SK-N-SH (cell line): ENCODE measurements around the gene BCAR3. TPM values are rescaled to one million over a fixed set of nuclear protein-coding genes. Genes with fewer than 3 reads are reported as not detected.
A peak's percentile ranks its signal among the peaks of the same experiment; 100 is the strongest.

Source experiments
- CTCF ChIA-PET: fragments of 300-600, 350-600 bp; formaldehyde crosslinking; extraction: SDS; loops from one replicate; lab custom pipeline; 2021; lab: Yijun Ruan, JAX
- POLR2A ChIA-PET: fragments of 350-600 bp; sonication (Branson Sonifier 250); formaldehyde crosslinking; extraction: SDS; loops from one replicate; lab custom pipeline; 2020; ENCODE audit warnings: antibody characterized with exemption, inconsistent platforms; lab: Yijun Ruan, JAX
- DNase-seq: peaks from one replicate; pipeline ENCODE4 v3.0.0; 2012
- H2AFZ ChIP-seq: fragments of 200-600 bp; sonication (generic); 2 replicates; pipeline ENCODE4 v1.8.1; 2016; ENCODE audit warnings: antibody characterized with exemption, mild to moderate bottlenecking, low read depth
- H3F3A ChIP-seq: fragments of 200-600 bp; sonication (generic); replicated peaks from 2 replicates; pipeline ENCODE3; 2016; ENCODE audit warnings: antibody characterized with exemption, mild to moderate bottlenecking; ENCODE audit not compliant: insufficient read depth
- H3K27ac ChIP-seq, 2 experiments: fragments of 200-500 bp in 1 of 2; fragments of 200-600 bp in 1 of 2; sonication (Bioruptor generic) in 1 of 2; sonication (generic), shearing (Covaris generic) in 1 of 2; 2 replicates each; pipeline versions ENCODE4 v1.5.1 to v1.6.1; 2014 to 2016; ENCODE audit warnings: low read depth in 2 of 2, inconsistent platforms in 1 of 2, low read length in 1 of 2, mild to moderate bottlenecking in 1 of 2, mixed read lengths in 1 of 2
- H3K27me3 ChIP-seq: fragments of 200-600 bp; sonication (generic), shearing (Covaris generic); 2 replicates; pipeline ENCODE4 v1.6.1; 2016; ENCODE audit warnings: mixed run types; ENCODE audit not compliant: insufficient read depth
- H3K36me3 ChIP-seq, 2 experiments: fragments of 200-500 bp in 1 of 2; fragments of 200-600 bp in 1 of 2; sonication (Bioruptor generic) in 1 of 2; sonication (generic) in 1 of 2; replicated peaks in 1 of 2; 2 replicates each; pipeline versions ENCODE3 to v1.5.1; 2014 to 2016; ENCODE audit warnings: low read length in 1 of 2, mild to moderate bottlenecking in 1 of 2; ENCODE audit not compliant: insufficient read depth in 2 of 2, control insufficient read depth in 1 of 2
- H3K4me1 ChIP-seq, 2 experiments: fragments of 200-500 bp in 1 of 2; fragments of 200-600 bp in 1 of 2; sonication (Bioruptor generic) in 1 of 2; sonication (generic), shearing (Covaris generic) in 1 of 2; 2 replicates each; pipeline versions ENCODE4 v1.5.1 to v1.6.1; 2014 to 2016; ENCODE audit warnings: low read depth in 1 of 2, low read length in 1 of 2, mixed run types in 1 of 2; ENCODE audit not compliant: insufficient read depth in 2 of 2, control insufficient read depth in 1 of 2
- H3K4me2 ChIP-seq: fragments of 200-600 bp; sonication (generic), shearing (Covaris generic); 2 replicates; pipeline ENCODE4 v1.6.1; 2017; ENCODE audit warnings: mixed run types
- H3K4me3 ChIP-seq, 2 experiments: fragments of 200-500 bp in 1 of 2; fragments of 200-600 bp in 1 of 2; sonication (Bioruptor generic) in 1 of 2; sonication (generic), shearing (Covaris generic) in 1 of 2; 2 replicates each; pipeline versions ENCODE4 v1.5.1 to v1.8.1; 2014 to 2016; ENCODE audit warnings: low read depth in 2 of 2, inconsistent platforms in 1 of 2, low read length in 1 of 2, mild to moderate bottlenecking in 1 of 2, mixed read lengths in 1 of 2, moderate library complexity in 1 of 2
- H3K79me2 ChIP-seq: fragments of 200-600 bp; sonication (generic); 2 replicates; pipeline ENCODE4 v1.8.1; 2017; ENCODE audit warnings: mild to moderate bottlenecking; ENCODE audit not compliant: insufficient read depth
- H3K9ac ChIP-seq: fragments of 200-600 bp; sonication (generic); 2 replicates; pipeline ENCODE4 v1.6.1; 2017; ENCODE audit warnings: mixed run types
- H3K9me2 ChIP-seq: fragments of 200-600 bp; sonication (generic); 2 replicates; pipeline ENCODE4 v1.6.1; 2017; ENCODE audit warnings: mixed run types
- H3K9me3 ChIP-seq: fragments of 200-600 bp; sonication (generic); 2 replicates; pipeline ENCODE4 v1.6.1; 2017; ENCODE audit warnings: mixed run types, mild to moderate bottlenecking, moderate library complexity
- H4K20me1 ChIP-seq: fragments of 200-600 bp; sonication (generic); 2 replicates; pipeline ENCODE4 v1.6.1; 2017; ENCODE audit warnings: mild to moderate bottlenecking, mixed run types; ENCODE audit not compliant: insufficient read depth
- CHD2 ChIP-seq: fragments of 150-350 bp; IDR thresholded peaks from 2 replicates; pipeline ENCODE4 v1.6.1; 2018; ENCODE audit warnings: low read length; ENCODE audit not compliant: partially characterized antibody
- FOSL2 ChIP-seq: IDR thresholded peaks from 2 replicates; pipeline ENCODE4 v1.4.0; 2012; ENCODE audit warnings: low read depth, mild to moderate bottlenecking, moderate library complexity, borderline replicate concordance
- FOXJ3 ChIP-seq: sonication (generic); formaldehyde crosslinking; IDR thresholded peaks from 2 replicates; pipeline ENCODE4 v1.5.1; 2020; ENCODE audit warnings: mild to moderate bottlenecking, missing genetic modification reagents
- GATA2 ChIP-seq: sonication (generic); formaldehyde crosslinking; IDR thresholded peaks from 2 replicates; pipeline ENCODE4 v1.5.0; 2020; ENCODE audit warnings: mild to moderate bottlenecking, missing genetic modification reagents
- MXI1 ChIP-seq: IDR thresholded peaks from 2 replicates; pipeline ENCODE4 v1.6.1; 2012; ENCODE audit warnings: mild to moderate bottlenecking, low read depth, low read length, improper control_type of control experiment
- NFIC ChIP-seq: IDR thresholded peaks from 2 replicates; pipeline ENCODE4 v1.4.0; 2012; ENCODE audit warnings: borderline replicate concordance
- NRF1 ChIP-seq: IDR thresholded peaks from 2 replicates; pipeline ENCODE4 v1.6.1; 2012; ENCODE audit warnings: low read depth, mild to moderate bottlenecking, low read length
- RAD21 ChIP-seq: IDR thresholded peaks from 2 replicates; pipeline ENCODE4 v1.6.1; 2012; ENCODE audit warnings: mild to moderate bottlenecking, low read length
- RCOR1 ChIP-seq: fragments of 150-350 bp; IDR thresholded peaks from 2 replicates; pipeline ENCODE4 v1.6.1; 2017; ENCODE audit warnings: antibody characterized with exemption, low read length
- RFX5 ChIP-seq: IDR thresholded peaks from 2 replicates; pipeline ENCODE4 v1.6.1; 2012; ENCODE audit warnings: mild to moderate bottlenecking, improper control_type of control experiment, low read length
- SMC3 ChIP-seq: IDR thresholded peaks from 2 replicates; pipeline ENCODE4 v1.6.1; 2012; ENCODE audit warnings: low read depth, low read length, improper control_type of control experiment
- TAF1 ChIP-seq: IDR thresholded peaks from 2 replicates; pipeline ENCODE4 v1.6.1; 2012; ENCODE audit warnings: low read depth, mild to moderate bottlenecking, low read length, moderate library complexity, borderline replicate concordance
- TCF12 ChIP-seq: IDR thresholded peaks from 2 replicates; pipeline ENCODE4 v1.4.0; 2012
- WGBS: methylation state at CpG from one replicate; pipeline ENCODE4 v1.1.6; 2017; ENCODE audit warnings: low lambda C conversion rate; 5-methylcytosine and 5-hydroxymethylcytosine counted together
- polyA plus RNA-seq, 3 experiments: library from polyadenylated mRNA; depleted of rRNA; stranded (reverse); fragments of >200 nt; gene quantifications; 2 replicates each; pipeline ENCODE4 v1.2.3, GENCODE V29; 2012
- TF ChIP-seq, protein P1 (sequence below): IDR thresholded peaks from 2 replicates; pipeline ENCODE4 v1.4.0; 2012; ENCODE audit warnings: low read depth
- TF ChIP-seq, protein P2 (sequence below): IDR thresholded peaks from 2 replicates; pipeline ENCODE4 v1.4.0; 2012; ENCODE audit warnings: low read depth, borderline replicate concordance
- TF ChIP-seq, protein P3 (sequence below): IDR thresholded peaks from 2 replicates; pipeline ENCODE4; 2012

BCAR3 gene
- polyA plus RNA-seq, 1 of the 3 experiments (the other 2 are of a cell fraction): 58.4 TPM

DNA sequence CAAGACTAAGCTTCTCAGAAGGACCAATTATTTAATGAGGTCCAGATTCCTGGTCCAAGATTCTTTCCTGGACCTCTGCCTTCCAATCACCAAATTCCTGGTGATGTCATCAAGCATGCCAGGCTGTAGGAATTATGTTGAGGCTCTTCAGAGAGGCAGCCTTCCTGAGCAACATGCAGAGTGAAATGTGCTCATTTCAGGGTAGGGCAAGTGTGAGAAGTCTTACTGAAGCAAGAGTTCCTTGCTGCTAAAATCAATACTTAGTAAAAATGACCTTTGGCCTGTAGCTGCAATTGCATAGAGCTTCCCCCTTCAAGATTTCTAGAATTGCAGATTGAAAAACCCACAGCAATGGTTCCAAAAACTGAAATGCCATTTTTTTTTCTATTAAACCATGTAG, 31.7 kb upstream of the BCAR3 start:
- CTCF ChIA-PET: interaction anchor here (1.1 to 2.0 kb wide), 5 partner anchors 32 to 409 kb away, joined by 3 to 6 read pairs (median 3); partner anchors contain the start of gene BCAR3
- H2AFZ ChIP-seq: no peak overlapping the region
- POLR2A ChIA-PET: no interaction called here
- peaks cover 19% of the 10 kb centered on the region for H3F3A ChIP-seq
- no peak overlapping the region for H3K9ac ChIP-seq
- H3K4me1 ChIP-seq: peaks cover 19 to 22% of the 10 kb centered on the region in 2 experiments
- H3K36me3 ChIP-seq: no peaks in the 10 kb centered on the region
- no peaks in the 10 kb centered on the region for H3K9me2 ChIP-seq
- H3K79me2 ChIP-seq: no peaks in the 10 kb centered on the region
- no peaks in the 10 kb centered on the region for H3K27me3 ChIP-seq
- no peak overlapping the region for H3K27ac ChIP-seq
- no peak overlapping the region for H3K4me2 ChIP-seq
- DNase-seq: no peak
- H3K4me3 ChIP-seq: no peak overlapping the region
- peaks cover 5% of the 10 kb centered on the region; the same call in 1 of the 2 replicates for H3K9me3 ChIP-seq
- no peaks in the 10 kb centered on the region for H4K20me1 ChIP-seq
- peak; percentile 14; the same call in 1 of the 2 replicates for TF ChIP-seq TCF12
- TF ChIP-seq FOXJ3 (CRISPR knock-in tag): no peak
- TF ChIP-seq CHD2: no peak
- TF ChIP-seq, protein P1, sequence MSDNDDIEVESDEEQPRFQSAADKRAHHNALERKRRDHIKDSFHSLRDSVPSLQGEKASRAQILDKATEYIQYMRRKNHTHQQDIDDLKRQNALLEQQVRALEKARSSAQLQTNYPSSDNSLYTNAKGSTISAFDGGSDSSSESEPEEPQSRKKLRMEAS: peak; percentile 45; the same call in 1 of the 2 replicates
- no peak for TF ChIP-seq TAF1
- TF ChIP-seq, all 33 proteins: peak for 2

DNA sequence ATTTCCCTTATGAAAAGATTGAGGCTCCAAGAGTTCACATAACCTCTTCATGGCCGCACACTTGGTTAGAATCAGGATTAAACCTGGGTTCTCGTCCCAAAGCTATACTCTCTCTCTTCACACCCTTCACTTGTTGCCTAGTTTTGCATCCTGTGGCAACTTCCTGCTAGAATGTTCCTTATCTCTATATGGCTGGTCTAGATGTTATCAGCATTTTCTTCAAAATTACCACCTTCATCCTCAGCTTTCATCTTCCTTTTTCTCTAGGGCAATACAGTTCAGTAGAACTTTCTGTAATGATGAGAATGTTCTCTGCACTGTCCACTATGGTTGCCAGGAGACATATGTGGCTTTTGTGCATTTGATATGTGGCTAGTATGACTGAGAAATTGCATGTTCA, 31.1 kb upstream of the BCAR3 start:
- no peaks in the 10 kb centered on the region for H4K20me1 ChIP-seq
- no peaks in the 10 kb centered on the region for H3K79me2 ChIP-seq
- H3K27me3 ChIP-seq: no peaks in the 10 kb centered on the region
- ChIA-PET POLR2A (no interaction called here), CTCF (interaction anchor here (1.1 to 2.0 kb wide), 5 partner anchors 31 to 408 kb away, joined by 3 to 6 read pairs (median 3); partner anchors contain the start of gene BCAR3)
- H3K4me3 ChIP-seq: no peak overlapping the region
- H3F3A ChIP-seq: peaks cover 19% of the 10 kb centered on the region
- H3K4me1 ChIP-seq: peaks cover 23 to 24% of the 10 kb centered on the region in 2 experiments
- WGBS: 98% methylated on average over 2 of the region's 2 CpGs
- TF ChIP-seq, protein P2, sequence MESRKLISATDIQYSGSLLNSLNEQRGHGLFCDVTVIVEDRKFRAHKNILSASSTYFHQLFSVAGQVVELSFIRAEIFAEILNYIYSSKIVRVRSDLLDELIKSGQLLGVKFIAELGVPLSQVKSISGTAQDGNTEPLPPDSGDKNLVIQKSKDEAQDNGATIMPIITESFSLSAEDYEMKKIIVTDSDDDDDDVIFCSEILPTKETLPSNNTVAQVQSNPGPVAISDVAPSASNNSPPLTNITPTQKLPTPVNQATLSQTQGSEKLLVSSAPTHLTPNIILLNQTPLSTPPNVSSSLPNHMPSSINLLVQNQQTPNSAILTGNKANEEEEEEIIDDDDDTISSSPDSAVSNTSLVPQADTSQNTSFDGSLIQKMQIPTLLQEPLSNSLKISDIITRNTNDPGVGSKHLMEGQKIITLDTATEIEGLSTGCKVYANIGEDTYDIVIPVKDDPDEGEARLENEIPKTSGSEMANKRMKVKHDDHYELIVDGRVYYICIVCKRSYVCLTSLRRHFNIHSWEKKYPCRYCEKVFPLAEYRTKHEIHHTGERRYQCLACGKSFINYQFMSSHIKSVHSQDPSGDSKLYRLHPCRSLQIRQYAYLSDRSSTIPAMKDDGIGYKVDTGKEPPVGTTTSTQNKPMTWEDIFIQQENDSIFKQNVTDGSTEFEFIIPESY: no peak
- TF ChIP-seq NFIC (no peak), TCF12 (no peak), MXI1 (no peak), FOSL2 (no peak), FOXJ3 (CRISPR knock-in tag) (no peak), RFX5 (no peak), CHD2 (no peak), NRF1 (no peak), GATA2 (no peak), RCOR1 (no peak), SMC3 (no peak), RAD21 (no peak)
- TF ChIP-seq, protein P1: no peak
- TF ChIP-seq, protein P3, sequence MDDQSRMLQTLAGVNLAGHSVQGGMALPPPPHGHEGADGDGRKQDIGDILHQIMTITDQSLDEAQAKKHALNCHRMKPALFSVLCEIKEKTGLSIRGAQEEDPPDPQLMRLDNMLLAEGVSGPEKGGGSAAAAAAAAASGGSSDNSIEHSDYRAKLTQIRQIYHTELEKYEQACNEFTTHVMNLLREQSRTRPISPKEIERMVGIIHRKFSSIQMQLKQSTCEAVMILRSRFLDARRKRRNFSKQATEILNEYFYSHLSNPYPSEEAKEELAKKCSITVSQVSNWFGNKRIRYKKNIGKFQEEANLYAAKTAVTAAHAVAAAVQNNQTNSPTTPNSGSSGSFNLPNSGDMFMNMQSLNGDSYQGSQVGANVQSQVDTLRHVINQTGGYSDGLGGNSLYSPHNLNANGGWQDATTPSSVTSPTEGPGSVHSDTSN: no peak
- H3K9me2 ChIP-seq: no peaks in the 10 kb centered on the region
- no peak overlapping the region for H3K9ac ChIP-seq
- DNase-seq: no peak
- H3K27ac ChIP-seq: no peak overlapping the region
- no peaks in the 10 kb centered on the region for H3K36me3 ChIP-seq
- peaks cover 2% of the 10 kb centered on the region; the same call in 1 of the 2 replicates for H3K9me3 ChIP-seq
- no peak overlapping the region for H3K4me2 ChIP-seq
- H2AFZ ChIP-seq: no peak overlapping the region
